RWPE2 (cell line): ENCODE data around the gene TP73.

Experiments
- ATAC-seq: fragments of 200-7000 bp; cut with Tn5 transposase; 3 replicates; pipeline ENCODE4 v1.9.1; 2021; ENCODE audit warnings: low read depth
- DNase-seq: peaks from one replicate; pipeline ENCODE4 v3.0.0-alpha.2; 2020; ENCODE audit warnings: low spot score
- H3K27ac ChIP-seq: fragments of 450-650 bp; 2 replicates; pipeline ENCODE4 v1.5.1; 2017; ENCODE audit warnings: mild to moderate bottlenecking; ENCODE audit not compliant: poor library complexity, severe bottlenecking
- H3K27me3 ChIP-seq: fragments of 250-450 bp; sonication (Bioruptor Pico); 2 replicates; pipeline ENCODE4 v1.5.1; 2021; ENCODE audit warnings: mild to moderate bottlenecking, moderate library complexity; ENCODE audit not compliant: insufficient read depth, poor library complexity, severe bottlenecking
- H3K36me3 ChIP-seq: fragments of 250-450 bp; sonication (Bioruptor Pico); 2 replicates; pipeline ENCODE4 v1.5.1; 2020; ENCODE audit warnings: low read depth, mild to moderate bottlenecking, moderate library complexity
- H3K4me1 ChIP-seq: fragments of 250-450 bp; sonication (Bioruptor Pico); 2 replicates; pipeline ENCODE4 v1.5.1; 2021; ENCODE audit warnings: mild to moderate bottlenecking, moderate library complexity; ENCODE audit not compliant: insufficient read depth, poor library complexity, severe bottlenecking
- H3K4me3 ChIP-seq: fragments of 250-450 bp; sonication (Bioruptor Pico); 2 replicates; pipeline ENCODE4 v1.5.1; 2021; ENCODE audit warnings: mild to moderate bottlenecking, moderate library complexity; ENCODE audit not compliant: severe bottlenecking
- H3K9me3 ChIP-seq: fragments of 250-450 bp; sonication (Bioruptor Pico); 2 replicates; pipeline ENCODE4 v1.5.1; 2021; ENCODE audit warnings: mild to moderate bottlenecking, moderate library complexity; ENCODE audit not compliant: severe bottlenecking
- TF ChIP-seq, protein P1 (sequence below): fragments of 450-650 bp; IDR thresholded peaks from one replicate; pipeline ENCODE4 v1.5.1; 2017; ENCODE audit warnings: mild to moderate bottlenecking, moderate library complexity; ENCODE audit not compliant: poor library complexity, severe bottlenecking

TP73 gene

DNA sequence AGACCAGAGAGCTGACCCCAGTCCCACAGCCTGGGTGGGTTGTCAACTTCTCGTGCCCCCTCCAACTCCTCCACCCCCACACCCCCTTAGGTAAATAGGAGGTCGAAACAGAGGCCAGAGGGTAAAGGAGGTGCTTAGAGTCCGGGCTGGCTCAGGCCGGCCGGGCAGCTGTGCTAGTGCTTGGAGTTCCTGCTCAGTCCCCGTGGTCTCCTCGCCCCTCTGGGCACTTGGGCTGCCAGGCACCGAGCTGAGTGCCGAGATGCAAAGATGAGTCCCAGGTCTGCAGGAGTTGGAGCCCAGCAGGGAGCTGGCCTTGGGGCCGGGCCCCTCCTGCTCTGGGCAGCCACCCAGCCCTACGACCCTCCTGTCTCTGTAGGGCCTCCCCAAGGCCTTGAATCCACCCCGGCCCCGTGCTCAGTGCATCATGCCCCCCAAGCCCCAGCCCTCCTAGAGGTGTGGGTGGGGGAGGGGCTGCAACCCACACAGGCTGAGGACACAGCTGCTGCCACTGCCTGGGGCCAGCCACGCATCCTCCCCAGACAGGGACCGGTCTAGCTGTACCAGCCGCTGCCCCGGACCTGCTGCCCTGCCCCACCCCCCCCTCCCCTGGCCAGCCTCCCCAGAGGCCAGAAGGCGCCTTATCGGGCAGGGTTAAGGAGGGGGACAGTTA is 122.1 kb downstream of the TP73 start:
- ATAC-seq, result no peak
- Histone ChIP-seq H3K27ac (no peak overlapping the region), H3K9me3 (no peaks in the 10 kb centered on the region), H3K36me3 (no peaks in the 10 kb centered on the region; the same call in 1 of the 2 replicates), H3K27me3 (no peaks in the 10 kb centered on the region), H3K4me3 (no peak overlapping the region), H3K4me1 (no peaks in the 10 kb centered on the region)
- no peak for DNase-seq
- TF ChIP-seq, protein P1, sequence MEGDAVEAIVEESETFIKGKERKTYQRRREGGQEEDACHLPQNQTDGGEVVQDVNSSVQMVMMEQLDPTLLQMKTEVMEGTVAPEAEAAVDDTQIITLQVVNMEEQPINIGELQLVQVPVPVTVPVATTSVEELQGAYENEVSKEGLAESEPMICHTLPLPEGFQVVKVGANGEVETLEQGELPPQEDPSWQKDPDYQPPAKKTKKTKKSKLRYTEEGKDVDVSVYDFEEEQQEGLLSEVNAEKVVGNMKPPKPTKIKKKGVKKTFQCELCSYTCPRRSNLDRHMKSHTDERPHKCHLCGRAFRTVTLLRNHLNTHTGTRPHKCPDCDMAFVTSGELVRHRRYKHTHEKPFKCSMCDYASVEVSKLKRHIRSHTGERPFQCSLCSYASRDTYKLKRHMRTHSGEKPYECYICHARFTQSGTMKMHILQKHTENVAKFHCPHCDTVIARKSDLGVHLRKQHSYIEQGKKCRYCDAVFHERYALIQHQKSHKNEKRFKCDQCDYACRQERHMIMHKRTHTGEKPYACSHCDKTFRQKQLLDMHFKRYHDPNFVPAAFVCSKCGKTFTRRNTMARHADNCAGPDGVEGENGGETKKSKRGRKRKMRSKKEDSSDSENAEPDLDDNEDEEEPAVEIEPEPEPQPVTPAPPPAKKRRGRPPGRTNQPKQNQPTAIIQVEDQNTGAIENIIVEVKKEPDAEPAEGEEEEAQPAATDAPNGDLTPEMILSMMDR, result no peak

DNA sequence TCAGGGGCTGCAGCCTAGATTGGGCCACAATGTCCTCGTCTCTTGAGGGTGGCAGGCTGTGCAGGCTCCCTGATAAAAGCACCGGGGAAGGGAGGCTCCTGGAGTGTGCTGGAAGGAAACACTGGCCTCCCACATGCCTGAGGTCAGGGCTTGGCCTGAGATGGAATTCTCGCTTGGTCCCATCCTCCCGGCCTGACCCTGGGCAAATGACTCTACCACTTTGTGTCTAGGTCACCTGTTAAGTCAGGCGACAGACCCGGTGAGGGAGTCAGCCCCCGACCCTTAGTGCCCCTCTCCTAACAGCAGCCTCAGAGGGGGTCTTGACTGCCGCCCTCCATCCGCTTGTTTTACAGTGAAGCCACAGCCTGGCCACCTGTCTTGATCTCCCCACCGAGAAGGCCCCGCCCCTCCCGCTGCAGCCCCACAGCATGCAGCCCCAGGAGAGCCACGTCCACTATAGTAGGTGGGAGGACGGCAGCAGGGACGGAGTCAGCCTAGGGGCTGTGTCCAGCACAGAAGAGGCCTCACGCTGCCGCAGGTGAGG is 122.7 kb downstream of the TP73 start:
- Histone ChIP-seq H3K4me1 (no peaks in the 10 kb centered on the region), H3K9me3 (no peaks in the 10 kb centered on the region), H3K36me3 (peaks cover 2% of the 10 kb centered on the region; the same call in 1 of the 2 replicates), H3K4me3 (no peak overlapping the region), H3K27me3 (no peaks in the 10 kb centered on the region), H3K27ac (no peak overlapping the region)
- no peak for DNase-seq
- TF ChIP-seq, protein P1, result no peak
- ATAC-seq, result no peak

DNA sequence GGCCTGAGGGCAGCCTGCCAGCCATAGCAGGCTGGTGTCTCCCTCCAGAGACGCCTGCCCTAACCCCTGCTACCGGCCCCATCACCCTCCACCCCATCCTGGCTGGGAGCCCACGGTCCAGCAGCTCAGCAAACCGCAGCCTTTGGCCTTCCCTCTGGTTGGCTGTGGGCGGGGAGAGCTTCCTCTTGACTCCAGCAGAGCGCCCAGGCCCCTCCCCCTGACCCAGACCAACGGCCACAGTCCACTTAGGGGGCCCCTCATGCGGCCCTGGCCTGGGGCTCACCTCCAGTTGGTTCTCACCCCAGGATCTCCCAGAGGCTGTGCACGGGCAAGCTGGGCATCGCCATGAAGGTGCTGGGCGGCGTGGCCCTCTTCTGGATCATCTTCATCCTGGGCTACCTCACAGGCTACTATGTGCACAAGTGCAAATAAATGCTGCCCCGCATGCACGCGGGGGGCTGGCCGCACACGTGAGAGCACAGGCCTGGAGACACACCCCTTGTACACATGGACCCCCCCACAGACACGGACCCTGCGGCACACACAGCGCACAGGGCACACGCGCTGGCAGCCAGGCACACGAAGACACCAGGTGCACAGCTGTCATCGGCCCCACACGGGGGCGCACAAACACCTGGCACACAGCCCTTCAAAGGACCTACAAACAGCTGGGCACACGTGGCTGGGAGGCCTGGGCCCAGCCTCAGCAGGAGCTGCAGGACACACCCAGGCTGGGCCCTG is 123.3 kb downstream of the TP73 start:
- no peak for DNase-seq
- TF ChIP-seq, protein P1, result peak; percentile 54

DNA sequence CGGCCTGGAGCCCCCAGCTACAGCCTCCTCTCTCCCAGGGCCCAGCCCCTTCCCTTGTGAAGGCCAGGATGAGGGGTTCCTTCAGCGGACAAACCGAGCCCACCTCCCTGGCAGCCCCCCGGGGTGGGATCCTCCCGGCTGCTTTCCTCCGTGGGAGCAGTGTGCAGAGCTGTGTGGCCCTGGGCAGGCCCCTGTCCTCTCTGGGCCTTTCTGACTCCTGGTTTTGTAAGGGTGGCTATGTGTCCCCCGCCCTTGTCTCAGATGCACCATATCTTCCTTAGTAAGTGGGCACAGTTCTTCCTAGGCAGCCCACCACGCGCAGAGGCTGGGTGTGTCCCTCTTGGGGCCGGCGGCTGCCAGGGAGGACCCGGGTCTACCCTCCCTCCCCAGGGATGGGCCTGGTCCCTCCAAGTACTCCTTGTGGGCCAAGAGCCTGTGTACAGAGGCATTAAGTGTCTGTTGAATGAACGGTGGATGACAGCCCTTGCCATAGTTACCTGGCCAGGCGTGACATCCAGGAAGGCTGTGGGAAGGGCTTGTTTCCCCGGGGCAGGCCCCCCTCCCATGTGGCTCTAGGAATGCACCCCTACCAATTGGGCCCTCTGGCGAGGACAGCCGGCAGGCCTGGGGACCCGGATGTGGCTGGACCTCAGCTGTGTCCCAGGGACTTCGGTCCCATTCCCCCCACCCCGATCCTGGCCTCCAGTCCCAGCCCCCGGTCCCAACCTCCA is 124.1 kb downstream of the TP73 start:
- ATAC-seq, result no peak
- Histone ChIP-seq H3K27ac (no peak overlapping the region), H3K9me3 (no peaks in the 10 kb centered on the region), H3K4me1 (no peaks in the 10 kb centered on the region), H3K27me3 (no peaks in the 10 kb centered on the region), H3K4me3 (no peak overlapping the region), H3K36me3 (peaks cover 14% of the 10 kb centered on the region)
- DNase-seq, result no peak
- TF ChIP-seq, protein P1, result peak; percentile 25

More for the DNA sequence above, 123.3 kb downstream of the TP73 start:
- Histone ChIP-seq H3K9me3 (no peaks in the 10 kb centered on the region), H3K36me3 (peaks cover 8% of the 10 kb centered on the region; the same call in 1 of the 2 replicates), H3K27me3 (no peaks in the 10 kb centered on the region), H3K27ac (no peak overlapping the region), H3K4me3 (no peak overlapping the region), H3K4me1 (no peaks in the 10 kb centered on the region)
- ATAC-seq, result peak; percentile 30
